ENCODE measurements around the gene CDK5R1. TPM values are rescaled to one million over a fixed set of nuclear protein-coding genes. Genes with fewer than 3 reads are reported as not detected.

CDK5R1 gene
- total RNA-seq, 3 donors from 2014 or later (not counting 1 experiment from before 2014, with no cell fraction given), result 3.7 to 12.3 (median 7.4) TPM

DNA sequence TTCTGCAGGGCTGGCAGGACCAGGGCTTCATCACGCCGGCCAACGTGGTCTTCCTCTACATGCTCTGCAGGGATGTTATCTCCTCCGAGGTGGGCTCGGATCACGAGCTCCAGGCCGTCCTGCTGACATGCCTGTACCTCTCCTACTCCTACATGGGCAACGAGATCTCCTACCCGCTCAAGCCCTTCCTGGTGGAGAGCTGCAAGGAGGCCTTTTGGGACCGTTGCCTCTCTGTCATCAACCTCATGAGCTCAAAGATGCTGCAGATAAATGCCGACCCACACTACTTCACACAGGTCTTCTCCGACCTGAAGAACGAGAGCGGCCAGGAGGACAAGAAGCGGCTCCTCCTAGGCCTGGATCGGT lies 1.4 kb downstream of the CDK5R1 start:
- ATAC-seq (no peak), DNase-seq (peak in 1 of 2 donors; percentile 28)
- Mint-ChIP-seq H3K9me3 (no peaks in the 10 kb centered on the region), H3K4me1 (peaks cover 65 to 69% of the 10 kb centered on the region in 2 donors), H3K4me3 (peak overlapping the region; percentile 91), H3K27ac (peak overlapping the region; percentile 68 to 73), H3K36me3 (no peaks in the 10 kb centered on the region), H3K27me3 (ENCODE audit: low read depth in 2 of 2) (no peaks in the 10 kb centered on the region)
- WGBS (ENCODE audit: insufficient coverage), result 86% methylated on average over 16 of the region's 16 CpGs
- intact Hi-C loops (cut with micrococcal nuclease), result no loop called here
- Histone ChIP-seq H3K4me3 (ENCODE audit: low read length) (peak overlapping the region; percentile 45), H3K36me3 (ENCODE audit: control insufficient read depth, insufficient read depth, low read length) (peaks cover 26% of the 10 kb centered on the region), H3K27ac (ENCODE audit: low read length) (no peak overlapping the region), H3K27me3 (ENCODE audit: control insufficient read depth, insufficient read depth, low read length) (no peaks in the 10 kb centered on the region), H3K9me3 (ENCODE audit: control insufficient read depth, insufficient read depth, low read length) (no peaks in the 10 kb centered on the region), H3K4me1 (ENCODE audit: control insufficient read depth, insufficient read depth, low read length) (peaks cover 63% of the 10 kb centered on the region)
- TF ChIP-seq, protein P1, sequence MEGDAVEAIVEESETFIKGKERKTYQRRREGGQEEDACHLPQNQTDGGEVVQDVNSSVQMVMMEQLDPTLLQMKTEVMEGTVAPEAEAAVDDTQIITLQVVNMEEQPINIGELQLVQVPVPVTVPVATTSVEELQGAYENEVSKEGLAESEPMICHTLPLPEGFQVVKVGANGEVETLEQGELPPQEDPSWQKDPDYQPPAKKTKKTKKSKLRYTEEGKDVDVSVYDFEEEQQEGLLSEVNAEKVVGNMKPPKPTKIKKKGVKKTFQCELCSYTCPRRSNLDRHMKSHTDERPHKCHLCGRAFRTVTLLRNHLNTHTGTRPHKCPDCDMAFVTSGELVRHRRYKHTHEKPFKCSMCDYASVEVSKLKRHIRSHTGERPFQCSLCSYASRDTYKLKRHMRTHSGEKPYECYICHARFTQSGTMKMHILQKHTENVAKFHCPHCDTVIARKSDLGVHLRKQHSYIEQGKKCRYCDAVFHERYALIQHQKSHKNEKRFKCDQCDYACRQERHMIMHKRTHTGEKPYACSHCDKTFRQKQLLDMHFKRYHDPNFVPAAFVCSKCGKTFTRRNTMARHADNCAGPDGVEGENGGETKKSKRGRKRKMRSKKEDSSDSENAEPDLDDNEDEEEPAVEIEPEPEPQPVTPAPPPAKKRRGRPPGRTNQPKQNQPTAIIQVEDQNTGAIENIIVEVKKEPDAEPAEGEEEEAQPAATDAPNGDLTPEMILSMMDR (IDR thresholded peaks at IDR 0.05), result no peak

DNA sequence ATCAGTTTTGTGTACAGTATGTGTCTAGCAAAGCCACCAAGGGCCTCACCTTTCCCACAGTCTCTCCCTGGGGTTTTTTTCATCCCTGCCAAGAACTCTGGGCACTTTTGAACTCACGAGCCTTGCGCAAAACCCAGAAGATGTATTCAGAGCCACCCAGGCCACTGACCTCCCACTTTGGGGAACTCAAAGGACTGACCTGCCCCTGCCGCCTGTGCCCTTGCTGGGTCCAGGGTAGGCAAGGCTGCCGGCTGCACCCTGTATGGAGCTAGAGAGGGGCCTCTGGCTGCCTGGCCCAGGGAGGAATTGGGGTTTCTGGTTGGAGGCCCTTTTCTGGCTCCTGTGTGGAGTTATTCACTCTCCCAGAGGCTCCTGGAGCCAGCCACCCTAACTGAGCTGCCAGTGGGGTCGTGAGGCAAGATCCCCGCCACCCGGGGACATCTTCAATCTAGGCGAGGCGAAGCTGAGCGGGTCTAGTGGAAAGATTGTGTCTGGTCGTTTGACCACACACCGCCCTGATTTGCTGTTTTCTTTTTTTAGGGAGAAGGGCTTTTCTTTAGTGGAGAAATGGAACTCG lies 1.9 kb downstream of the CDK5R1 start:
- Histone ChIP-seq H3K9me3 (ENCODE audit: control insufficient read depth, insufficient read depth, low read length) (no peaks in the 10 kb centered on the region), H3K4me3 (ENCODE audit: low read length) (no peak overlapping the region), H3K4me1 (ENCODE audit: control insufficient read depth, insufficient read depth, low read length) (peaks cover 66% of the 10 kb centered on the region), H3K36me3 (ENCODE audit: control insufficient read depth, insufficient read depth, low read length) (peaks cover 26% of the 10 kb centered on the region), H3K27ac (ENCODE audit: low read length) (no peak overlapping the region), H3K27me3 (ENCODE audit: control insufficient read depth, insufficient read depth, low read length) (no peaks in the 10 kb centered on the region)
- Mint-ChIP-seq H3K4me1 (peaks cover 65 to 67% of the 10 kb centered on the region in 2 donors), H3K9me3 (no peaks in the 10 kb centered on the region), H3K36me3 (no peaks in the 10 kb centered on the region), H3K27me3 (ENCODE audit: low read depth in 2 of 2) (no peaks in the 10 kb centered on the region), H3K27ac (peak overlapping the region in 1 of 2 donors; percentile 73), H3K4me3 (peak overlapping the region; percentile 91)
- 91% methylated on average over 13 of the region's 13 CpGs for WGBS (ENCODE audit: insufficient coverage)
- intact Hi-C loops (cut with micrococcal nuclease), result no loop called here
- DNase-seq (no peak), ATAC-seq (no peak)
- TF ChIP-seq, protein P1 (IDR thresholded peaks at IDR 0.05), result no peak

DNA sequence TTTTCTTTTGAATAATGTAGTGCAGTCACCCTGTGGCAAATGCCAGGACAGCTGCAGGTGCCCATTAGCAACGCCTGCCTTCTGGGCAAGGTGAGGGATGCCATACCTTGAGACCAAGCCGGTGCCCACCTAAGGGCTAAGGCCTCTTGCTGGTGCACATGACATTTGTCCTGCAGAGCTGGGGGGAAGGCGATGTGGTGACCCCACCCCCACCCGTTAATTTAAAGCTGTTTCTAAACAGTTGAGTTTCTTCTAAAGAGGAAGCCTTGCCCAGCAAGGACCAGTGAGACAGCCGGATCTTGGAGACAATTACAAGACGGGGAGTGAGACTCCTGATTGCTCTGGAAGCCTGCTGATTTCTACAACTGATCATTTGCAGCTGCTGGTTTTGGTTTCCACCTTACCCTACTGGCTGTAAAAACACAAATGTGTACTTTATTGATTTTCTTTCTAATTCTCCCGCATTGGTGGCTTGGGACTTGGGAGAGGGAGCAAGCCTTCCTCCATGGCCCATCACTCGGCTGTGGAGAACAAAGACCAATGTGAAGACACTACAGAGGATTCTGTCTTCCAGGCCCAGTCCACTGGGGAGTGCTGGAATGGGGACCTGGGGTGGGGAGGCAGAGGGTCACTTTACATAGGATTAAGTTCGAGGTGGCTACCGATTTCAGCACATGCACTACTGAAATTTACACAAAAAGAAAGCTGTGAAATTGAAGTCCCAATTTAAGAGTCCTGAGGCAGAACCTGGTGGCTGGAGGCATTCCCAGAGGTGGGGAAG lies 2.7 kb downstream of the CDK5R1 start:
- Histone ChIP-seq H3K27me3 (ENCODE audit: control insufficient read depth, insufficient read depth, low read length) (no peaks in the 10 kb centered on the region), H3K36me3 (ENCODE audit: control insufficient read depth, insufficient read depth, low read length) (peaks cover 26% of the 10 kb centered on the region), H3K4me1 (ENCODE audit: control insufficient read depth, insufficient read depth, low read length) (peaks cover 69% of the 10 kb centered on the region), H3K4me3 (ENCODE audit: low read length) (no peak overlapping the region), H3K9me3 (ENCODE audit: control insufficient read depth, insufficient read depth, low read length) (no peaks in the 10 kb centered on the region), H3K27ac (ENCODE audit: low read length) (no peak overlapping the region)
- TF ChIP-seq, protein P1 (IDR thresholded peaks at IDR 0.05), result no peak
- Mint-ChIP-seq H3K27ac (peak overlapping the region in 1 of 2 donors; percentile 73), H3K36me3 (no peaks in the 10 kb centered on the region), H3K4me3 (peak overlapping the region; percentile 91), H3K4me1 (peaks cover 64% of the 10 kb centered on the region in 2 donors), H3K27me3 (ENCODE audit: low read depth in 2 of 2) (no peaks in the 10 kb centered on the region), H3K9me3 (no peaks in the 10 kb centered on the region)
- DNase-seq (peak in 1 of 2 donors; percentile 26), ATAC-seq (no peak)
- 80% methylated on average over 10 of the region's 10 CpGs for WGBS (ENCODE audit: insufficient coverage)
- intact Hi-C loops (cut with micrococcal nuclease), result no loop called here

All from natural killer cell (primary cell).